IMR-90 (cell line): ENCODE results near the gene SERPINH1.

Source experiments
- CTCF ChIP-seq: conservative IDR thresholded peaks from 2 replicates; pipeline ENCODE4 v1.5.1; 2012; ENCODE audit warnings: mild to moderate bottlenecking, low read depth, low read length, improper control_type of control experiment
- MAZ ChIP-seq: IDR thresholded peaks from 2 replicates; pipeline ENCODE4 v1.6.1; 2012; ENCODE audit warnings: low read depth, mild to moderate bottlenecking, low read length, improper control_type of control experiment, moderate library complexity, borderline replicate concordance
- MXI1 ChIP-seq: IDR thresholded peaks from 2 replicates; pipeline ENCODE4 v1.6.1; 2012; ENCODE audit warnings: low read depth, mild to moderate bottlenecking, low read length, moderate library complexity, borderline replicate concordance
- POLR2A ChIP-seq: IDR thresholded peaks from 2 replicates; pipeline ENCODE4 v1.6.1; 2012; ENCODE audit warnings: mild to moderate bottlenecking, low read depth, low read length

GRCh38 chr11:75518771-75519653 lies 43.0 kb upstream of the SERPINH1 start:
- TF ChIP-seq MXI1 (no peak), MAZ (no peak), CTCF (no peak), POLR2A (no peak)
